ENCODE data around the gene SLC9A3.

Gene SLC9A3

DNA sequence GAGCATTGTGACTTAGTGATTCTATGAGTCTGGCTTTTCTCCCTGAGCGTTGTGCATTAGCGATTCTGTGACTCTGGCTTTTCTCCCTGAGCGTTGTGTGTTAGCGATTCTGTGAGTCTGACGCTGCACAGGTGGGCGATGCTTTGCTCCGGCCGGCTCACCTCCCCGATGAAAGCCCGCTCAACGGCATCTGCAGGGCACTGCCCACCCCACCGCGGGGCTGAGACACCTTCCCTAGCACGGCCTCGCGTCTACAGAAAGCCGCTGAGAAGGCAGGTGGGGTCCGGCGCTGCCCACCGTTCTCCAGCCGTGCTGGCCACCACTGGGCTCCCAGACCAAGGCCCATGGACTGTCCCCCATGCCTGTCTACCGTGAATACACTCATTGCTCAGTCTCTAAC is 12.8 kb upstream of the SLC9A3 start:
- peaks cover 12% of the 10 kb centered on the region; the same call in 1 of the 2 replicates for H3K27me3 ChIP-seq (ENCODE audit: insufficient read depth, low read length)
- no peak overlapping the region for H2AFZ ChIP-seq (ENCODE audit: low read length)
- no peaks in the 10 kb centered on the region for H3K9me2 ChIP-seq (ENCODE audit: low read depth, low read length)
- H3F3A ChIP-seq (ENCODE audit: insufficient read depth, low read length), result no peaks in the 10 kb centered on the region
- no peaks in the 10 kb centered on the region for H3K79me2 ChIP-seq (ENCODE audit: insufficient read depth, low read length)
- no peak overlapping the region for H3K27ac ChIP-seq (ENCODE audit: low read depth, low read length, poor library complexity, severe bottlenecking)
- H3K9ac ChIP-seq (ENCODE audit: low read length), result no peak overlapping the region
- no peaks in the 10 kb centered on the region for H3K4me1 ChIP-seq (ENCODE audit: insufficient read depth, low read length, severe bottlenecking)
- TF ChIP-seq, protein P1, sequence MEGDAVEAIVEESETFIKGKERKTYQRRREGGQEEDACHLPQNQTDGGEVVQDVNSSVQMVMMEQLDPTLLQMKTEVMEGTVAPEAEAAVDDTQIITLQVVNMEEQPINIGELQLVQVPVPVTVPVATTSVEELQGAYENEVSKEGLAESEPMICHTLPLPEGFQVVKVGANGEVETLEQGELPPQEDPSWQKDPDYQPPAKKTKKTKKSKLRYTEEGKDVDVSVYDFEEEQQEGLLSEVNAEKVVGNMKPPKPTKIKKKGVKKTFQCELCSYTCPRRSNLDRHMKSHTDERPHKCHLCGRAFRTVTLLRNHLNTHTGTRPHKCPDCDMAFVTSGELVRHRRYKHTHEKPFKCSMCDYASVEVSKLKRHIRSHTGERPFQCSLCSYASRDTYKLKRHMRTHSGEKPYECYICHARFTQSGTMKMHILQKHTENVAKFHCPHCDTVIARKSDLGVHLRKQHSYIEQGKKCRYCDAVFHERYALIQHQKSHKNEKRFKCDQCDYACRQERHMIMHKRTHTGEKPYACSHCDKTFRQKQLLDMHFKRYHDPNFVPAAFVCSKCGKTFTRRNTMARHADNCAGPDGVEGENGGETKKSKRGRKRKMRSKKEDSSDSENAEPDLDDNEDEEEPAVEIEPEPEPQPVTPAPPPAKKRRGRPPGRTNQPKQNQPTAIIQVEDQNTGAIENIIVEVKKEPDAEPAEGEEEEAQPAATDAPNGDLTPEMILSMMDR (IDR thresholded peaks at IDR 0.05; ENCODE audit: low read length), result no peak
- no peak for TF ChIP-seq EZH2 (IDR thresholded peaks at IDR 0.05; ENCODE audit: borderline replicate concordance, low read length)
- H3K9me3 ChIP-seq (ENCODE audit: low read length), result no peaks in the 10 kb centered on the region
- no peaks in the 10 kb centered on the region for H4K20me1 ChIP-seq (ENCODE audit: insufficient read depth, low read length)
- no peak overlapping the region for H3K4me2 ChIP-seq (ENCODE audit: low read length)
- H3K36me3 ChIP-seq (ENCODE audit: insufficient read depth, low read length), result no peaks in the 10 kb centered on the region
- H3K4me3 ChIP-seq (ENCODE audit: low read depth, low read length, poor library complexity, severe bottlenecking), result no peak overlapping the region

- no peaks in the 10 kb centered on the region for H3K36me3 ChIP-seq (ENCODE audit: insufficient read depth, low read length)
Measured at GRCh38 chr5:535846-536698, 11.8 kb upstream of the SLC9A3 start.

DNA sequence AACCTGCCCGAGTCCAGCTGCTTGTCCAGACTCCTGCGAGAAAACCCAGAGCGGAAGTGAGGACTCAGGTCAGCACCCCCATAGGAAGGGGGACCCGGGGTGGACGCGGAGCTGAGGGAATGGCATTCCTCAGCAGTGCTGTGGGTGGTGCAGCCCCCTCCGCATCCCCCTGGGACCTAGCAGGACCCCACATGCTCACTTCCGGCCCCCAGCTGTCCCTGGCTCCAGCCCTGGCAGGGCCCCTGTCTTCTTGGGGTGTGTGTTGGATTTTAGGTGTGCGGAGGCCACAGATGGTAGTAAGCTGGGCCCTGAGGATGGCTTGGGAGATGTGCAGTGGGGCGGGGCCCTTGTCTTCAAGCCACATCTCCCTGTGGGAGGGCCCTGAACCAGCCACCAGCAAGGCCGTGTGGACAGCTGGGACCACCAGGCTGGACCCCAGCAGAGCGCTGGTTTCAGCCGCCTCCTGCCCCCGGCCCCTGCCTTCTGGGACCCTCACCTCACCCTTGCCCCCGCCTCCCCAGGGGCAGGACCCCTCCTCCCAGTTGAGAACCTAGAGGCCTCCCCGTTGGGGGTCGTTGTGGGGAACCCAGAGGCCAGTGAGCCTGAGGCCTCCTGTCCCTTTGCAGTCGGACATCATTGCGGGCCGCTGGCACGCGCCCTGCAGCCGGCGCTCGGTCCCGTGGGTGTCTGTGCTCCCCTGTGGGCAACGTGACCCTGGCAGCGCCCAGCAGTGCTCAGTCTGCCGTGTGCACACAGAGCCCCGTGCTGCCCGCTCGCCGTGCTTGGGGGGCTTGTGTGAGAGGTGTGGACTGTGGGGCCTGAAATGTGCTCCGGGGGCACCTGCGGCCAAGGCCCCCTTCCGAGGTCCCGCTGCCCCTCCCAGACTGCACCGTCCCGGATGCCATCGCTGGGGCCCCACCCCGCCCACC is 10.8 kb upstream of the SLC9A3 start:
- H3K4me2 ChIP-seq (ENCODE audit: low read length), result no peak overlapping the region
- no peaks in the 10 kb centered on the region for H4K20me1 ChIP-seq (ENCODE audit: insufficient read depth, low read length)

More at GRCh38 chr5:535846-536698, 11.8 kb upstream of the SLC9A3 start:
- Histone ChIP-seq H3K9me3 (ENCODE audit: low read length) (no peaks in the 10 kb centered on the region), H3K27me3 (ENCODE audit: insufficient read depth, low read length) (peaks cover 17% of the 10 kb centered on the region), H3K4me3 (ENCODE audit: low read depth, low read length, poor library complexity, severe bottlenecking) (no peak overlapping the region), H3K79me2 (ENCODE audit: insufficient read depth, low read length) (no peaks in the 10 kb centered on the region), H3F3A (ENCODE audit: insufficient read depth, low read length) (no peaks in the 10 kb centered on the region), H2AFZ (ENCODE audit: low read length) (no peak overlapping the region), H4K20me1 (ENCODE audit: insufficient read depth, low read length) (no peaks in the 10 kb centered on the region), H3K9ac (ENCODE audit: low read length) (no peak overlapping the region), H3K4me2 (ENCODE audit: low read length) (no peak overlapping the region), H3K27ac (ENCODE audit: low read depth, low read length, poor library complexity, severe bottlenecking) (no peak overlapping the region), H3K4me1 (ENCODE audit: insufficient read depth, low read length, severe bottlenecking) (no peaks in the 10 kb centered on the region), H3K9me2 (ENCODE audit: low read depth, low read length) (no peaks in the 10 kb centered on the region)
- TF ChIP-seq EZH2 (IDR thresholded peaks at IDR 0.05; ENCODE audit: borderline replicate concordance, low read length), result no peak
- TF ChIP-seq, protein P1 (IDR thresholded peaks at IDR 0.05; ENCODE audit: low read length), result no peak

More for the DNA sequence above, 10.8 kb upstream of the SLC9A3 start:
- Histone ChIP-seq H3K27ac (ENCODE audit: low read depth, low read length, poor library complexity, severe bottlenecking) (no peak overlapping the region), H3K4me3 (ENCODE audit: low read depth, low read length, poor library complexity, severe bottlenecking) (no peak overlapping the region), H3K9me2 (ENCODE audit: low read depth, low read length) (no peaks in the 10 kb centered on the region), H3F3A (ENCODE audit: insufficient read depth, low read length) (no peaks in the 10 kb centered on the region), H3K9ac (ENCODE audit: low read length) (no peak overlapping the region), H3K79me2 (ENCODE audit: insufficient read depth, low read length) (no peaks in the 10 kb centered on the region), H2AFZ (ENCODE audit: low read length) (no peak overlapping the region), H3K27me3 (ENCODE audit: insufficient read depth, low read length) (peaks cover 21% of the 10 kb centered on the region), H3K9me3 (ENCODE audit: low read length) (no peaks in the 10 kb centered on the region), H3K36me3 (ENCODE audit: insufficient read depth, low read length) (no peaks in the 10 kb centered on the region), H3K4me1 (ENCODE audit: insufficient read depth, low read length, severe bottlenecking) (no peaks in the 10 kb centered on the region)
- TF ChIP-seq, protein P1 (IDR thresholded peaks at IDR 0.05; ENCODE audit: low read length), result no peak
